Endothelial cell of umbilical vein (primary cell): ENCODE results near the gene RESP18. TPM values are rescaled to one million over a fixed set of nuclear protein-coding genes. Genes with fewer than 3 reads are reported as not detected.

ENCODE experiments used
- BruUV-seq: library from RNA; stranded (reverse); fragments of 400-500 nt; replicated peaks from 2 replicates; lab custom pipeline; 2021; lab: Mats Ljungman, UMichigan
- CTCF ChIA-PET: fragments of 300-600, 350-600 bp; sonication (Branson Sonifier 250); formaldehyde crosslinking; loops from one replicate; lab custom pipeline; 2021; ENCODE audit warnings: antibody characterized with exemption, inconsistent platforms; lab: Charles Lee
- POLR2A ChIA-PET: fragments of 300-600, 350-600 bp; sonication (Branson Sonifier 250); formaldehyde crosslinking; loops from one replicate; lab custom pipeline; 2021; ENCODE audit warnings: antibody characterized with exemption, inconsistent platforms; lab: Charles Lee
- DNase-seq: peaks from one replicate; pipeline ENCODE4 v3.0.0-alpha.2; 2011; ENCODE audit warnings: low read depth, low spot score
- FAIRE-seq: peaks from 2 replicates; lab custom pipeline; 2011; peaks lifted over from hg19 to GRCh38; lab: Jason Lieb, UNC
- H2AFZ ChIP-seq: 2 replicates; pipeline ENCODE4 v1.6.0; 2012; ENCODE audit warnings: low read depth, low read length, control low read depth, inconsistent platforms
- H3K27ac ChIP-seq: 2 replicates; pipeline ENCODE4 v1.5.1; 2011; ENCODE audit warnings: low read depth, mild to moderate bottlenecking, control low read depth, low read length, moderate library complexity; ENCODE audit not compliant: insufficient read depth
- H3K27me3 ChIP-seq, 2 experiments: 2 replicates each; pipeline versions ENCODE4 v1.6.0 to v1.6.1; 2011; ENCODE audit warnings: low read length in 2 of 2, mixed read lengths in 1 of 2; ENCODE audit not compliant: control insufficient read depth in 2 of 2, insufficient read depth in 2 of 2
- H3K36me3 ChIP-seq, 2 experiments: 2 replicates in 1 of 2; 3 replicates in 1 of 2; pipeline ENCODE4 v1.5.1; 2011; ENCODE audit warnings: low read length in 2 of 2, mild to moderate bottlenecking in 1 of 2, moderate library complexity in 1 of 2; ENCODE audit not compliant: control insufficient read depth in 2 of 2, insufficient read depth in 2 of 2; ENCODE audit errors: extremely low read depth in 1 of 2
- H3K4me1 ChIP-seq: 3 replicates; pipeline ENCODE4 v1.5.1; 2011; ENCODE audit warnings: mild to moderate bottlenecking, low read length; ENCODE audit not compliant: control insufficient read depth, insufficient read depth; ENCODE audit errors: extremely low read depth
- H3K4me2 ChIP-seq: 2 replicates; pipeline ENCODE4 v1.6.1; 2011; ENCODE audit warnings: low read length, control low read depth, mixed read lengths; ENCODE audit not compliant: insufficient read depth
- H3K4me3 ChIP-seq, 3 experiments: fragments of 200-600 bp in 1 of 3; sonication (generic), shearing (Covaris generic) in 1 of 3; replicated peaks in 1 of 3; 2 replicates each; pipeline ENCODE4 v1.5.1; 2011 to 2016; ENCODE audit warnings: control low read depth in 3 of 3, low read length in 3 of 3, mild to moderate bottlenecking in 2 of 3, inconsistent platforms in 1 of 3, low read depth in 1 of 3, moderate library complexity in 1 of 3; ENCODE audit not compliant: insufficient read depth in 1 of 3
- H3K79me2 ChIP-seq: 2 replicates; pipeline ENCODE4 v1.6.0; 2012; ENCODE audit warnings: low read length, inconsistent platforms; ENCODE audit not compliant: control insufficient read depth, insufficient read depth
- H3K9ac ChIP-seq: replicated peaks from 2 replicates; pipeline ENCODE3; 2011; ENCODE audit warnings: low read length, control low read depth; ENCODE audit not compliant: insufficient read depth; ENCODE audit errors: extremely low read depth
- H3K9me1 ChIP-seq: replicated peaks from 3 replicates; pipeline ENCODE4 v1.6.0; 2011; ENCODE audit warnings: mild to moderate bottlenecking, low read length; ENCODE audit not compliant: control insufficient read depth, insufficient read depth; ENCODE audit errors: extremely low read depth
- H3K9me3 ChIP-seq: replicated peaks from 2 replicates; pipeline ENCODE4 v1.5.1; 2012; ENCODE audit warnings: low read length, inconsistent platforms; ENCODE audit not compliant: control insufficient read depth, insufficient read depth
- H4K20me1 ChIP-seq: replicated peaks from 2 replicates; pipeline ENCODE3; 2011; ENCODE audit warnings: mild to moderate bottlenecking, low read length; ENCODE audit not compliant: control insufficient read depth, insufficient read depth; ENCODE audit errors: extremely low read depth
- CTCF ChIP-seq, 2 donors: IDR thresholded peaks; 1 replicate in 1 of 2; 2 replicates in 1 of 2; pipeline ENCODE4 v1.5.1; 2011; ENCODE audit warnings: low read length in 2 of 2, mild to moderate bottlenecking in 2 of 2, moderate library complexity in 2 of 2, control low read depth in 1 of 2, inconsistent platforms in 1 of 2, low read depth in 1 of 2; ENCODE audit not compliant: insufficient read depth in 1 of 2; ENCODE audit errors: extremely low read depth in 1 of 2
- EZH2 ChIP-seq: IDR thresholded peaks from 2 replicates; pipeline ENCODE4 v1.6.1; 2012; ENCODE audit warnings: borderline replicate concordance, low read depth, mild to moderate bottlenecking, moderate library complexity, low read length, inconsistent platforms; ENCODE audit not compliant: severe bottlenecking
- FOS ChIP-seq: IDR thresholded peaks from 2 replicates; pipeline ENCODE4 v1.6.1; 2011; ENCODE audit warnings: mild to moderate bottlenecking, low read length, moderate library complexity, borderline replicate concordance; ENCODE audit not compliant: insufficient read depth
- GATA2 ChIP-seq: IDR thresholded peaks from 2 replicates; pipeline ENCODE4 v1.7.0; 2011; ENCODE audit warnings: low read depth, mild to moderate bottlenecking, moderate library complexity, mixed read lengths, low read length; ENCODE audit not compliant: insufficient read length, insufficient read depth
- JUN ChIP-seq: IDR thresholded peaks from 2 replicates; pipeline ENCODE4 v1.6.1; 2011; ENCODE audit warnings: borderline replicate concordance, low read depth; ENCODE audit not compliant: insufficient read length, insufficient read depth
- MAX ChIP-seq: IDR thresholded peaks from 2 replicates; pipeline ENCODE4 v1.6.1; 2011; ENCODE audit not compliant: insufficient read depth, insufficient read length
- MYC ChIP-seq: IDR thresholded peaks from one replicate; pipeline ENCODE4 v1.6.1; 2011; ENCODE audit warnings: mild to moderate bottlenecking, low read depth, low read length
- POLR2A ChIP-seq: IDR thresholded peaks from 2 replicates; pipeline ENCODE4 v1.6.1; 2012; ENCODE audit warnings: low read depth, mild to moderate bottlenecking, control low read depth, low read length
- POLR2AphosphoS5 ChIP-seq: IDR thresholded peaks from 2 replicates; pipeline ENCODE4 v1.6.1; 2012; ENCODE audit warnings: low read depth, mild to moderate bottlenecking, control low read depth, low read length, moderate library complexity; ENCODE audit not compliant: insufficient read depth
- dilution Hi-C: fragments of 300-500 bp; cut with MboI; formaldehyde crosslinking; loops from one replicate; pipeline ENCODE4 v1.15.0; 2019; ENCODE audit warnings: low sequenced_read_pairs; ENCODE audit not compliant: extremely low pct_ligation_motif_present
- intact Hi-C: fragments of 100-400 bp; cut with micrococcal nuclease; formaldehyde crosslinking; loops from one replicate; pipeline ENCODE4 v1.10.0; 2022
- polyA plus RNA-seq, 4 experiments: library from polyadenylated mRNA; depleted of rRNA in 3 of 4; stranded (reverse) in 3 of 4; unstranded in 1 of 4; fragments of >200 nt; gene quantifications; 2 replicates each; pipeline versions ENCODE4 v1.2.1 to v1.2.3, GENCODE V29; 2011 to 2012; ENCODE audit warnings: missing spikeins in 1 of 4
- total RNA-seq: library from RNA; stranded (reverse); gene quantifications from 2 replicates; pipeline ENCODE4 v1.2.3, GENCODE V29; 2021

Gene RESP18
- total and polyA plus RNA-seq, 2 donors (not counting 3 experiments of a cell fraction or from before 2014, with no cell fraction given), result not detected

GRCh38 chr2:219286436-219287115 lies 46.0 kb downstream of the RESP18 start:
- POLR2A ChIA-PET, result interaction anchor here (0.7 kb wide), 1 partner anchor 68 kb away, joined by 4 read pairs; the partner anchor contains the start of gene ABCB6

More at GRCh38 chr2:219286436-219287115, 46.0 kb downstream of the RESP18 start:
- Histone ChIP-seq H3K9me1 (no peaks in the 10 kb centered on the region), H3K9ac (no peak overlapping the region), H3K27me3 (peaks cover 0 to 1% of the 10 kb centered on the region in 2 experiments), H3K4me2 (no peak overlapping the region), H2AFZ (no peak overlapping the region), H3K36me3 (peaks cover 0 to 17% of the 10 kb centered on the region in 2 experiments), H3K4me3 (no peak overlapping the region), H4K20me1 (no peaks in the 10 kb centered on the region), H3K79me2 (no peaks in the 10 kb centered on the region), H3K4me1 (no peaks in the 10 kb centered on the region), H3K27ac (no peak overlapping the region), H3K9me3 (no peaks in the 10 kb centered on the region)
- intact Hi-C loops (no loop called here), dilution Hi-C loops (no loop called here)
- no peak for FAIRE-seq
- TF ChIP-seq MAX (no peak), POLR2A (no peak), JUN (no peak), MYC (no peak), POLR2AphosphoS5 (no peak), EZH2 (no peak), CTCF (IDR thresholded peaks at IDR 0.05; ENCODE audit: extremely low read depth in 1 of 2, insufficient read depth in 1 of 2, low read depth in 1 of 2, low read length in 2 of 2) (no peak), FOS (no peak), GATA2 (no peak)
- no peak for DNase-seq
- CTCF ChIA-PET, result interaction anchor here (12.6 kb wide), 1 partner anchor 8 kb away, joined by 253 read pairs; no protein-coding TSS in a partner anchor
- TSS peak; percentile 32 for BruUV-seq
